Glutamatergic neuron (in vitro differentiated cells): Measurements from ENCODE around the gene LGI1. TPM values are rescaled to one million over a fixed set of nuclear protein-coding genes. Genes with fewer than 3 reads are reported as not detected.

ENCODE experiments used
- DNase-seq: peaks from one replicate; pipeline ENCODE4 v3.0.0; 2022
- H3K27ac Mint-ChIP-seq: one replicate; pipeline ENCODE4 v1.8.0; 2020; ENCODE audit warnings: mild to moderate bottlenecking, mixed read lengths, inconsistent platforms; ENCODE audit not compliant: unreplicated experiment
- H3K27me3 Mint-ChIP-seq: one replicate; pipeline ENCODE4 v1.8.0; 2020; ENCODE audit warnings: mild to moderate bottlenecking, moderate library complexity, mixed read lengths, inconsistent platforms; ENCODE audit not compliant: unreplicated experiment
- H3K36me3 Mint-ChIP-seq: one replicate; pipeline ENCODE4 v1.8.0; 2020; ENCODE audit warnings: mild to moderate bottlenecking, mixed read lengths, inconsistent platforms; ENCODE audit not compliant: unreplicated experiment
- H3K4me1 Mint-ChIP-seq: one replicate; pipeline ENCODE4 v1.8.0; 2020; ENCODE audit warnings: mild to moderate bottlenecking, low read depth, mixed read lengths, inconsistent platforms; ENCODE audit not compliant: unreplicated experiment
- H3K4me3 Mint-ChIP-seq: one replicate; pipeline ENCODE4 v1.8.0; 2020; ENCODE audit warnings: mild to moderate bottlenecking, mixed read lengths, inconsistent platforms; ENCODE audit not compliant: unreplicated experiment
- H3K9me3 Mint-ChIP-seq: one replicate; pipeline ENCODE4 v1.8.0; 2020; ENCODE audit warnings: mild to moderate bottlenecking, moderate library complexity, mixed read lengths, inconsistent platforms; ENCODE audit not compliant: unreplicated experiment
- total RNA-seq: library from RNA; stranded (reverse); fragmentation: NEBNext Ultra II Directional; extraction: Animal tissue kit (Norgen Biotek cat#: 25700); gene quantifications from one replicate; pipeline ENCODE4 v1.2.1, GENCODE V29; 2021; ENCODE audit not compliant: unreplicated experiment
- TF ChIP-seq, protein P1 (sequence below): fragments of 200-600 bp; sonication (generic); IDR thresholded peaks from one replicate; pipeline ENCODE4 v1.5.0; 2021; ENCODE audit not compliant: partially characterized antibody, unreplicated experiment

Gene LGI1
- total RNA-seq, 1 donor from 2014 or later, result 174 TPM

GRCh38 chr10:93754761-93755160, 3.0 kb upstream of the LGI1 start:
- no peak for DNase-seq
- no peak overlapping the region for H3K27ac Mint-ChIP-seq
- H3K4me3 Mint-ChIP-seq, result peak overlapping the region; percentile 13
- H3K9me3 Mint-ChIP-seq, result peaks cover 24% of the 10 kb centered on the region
- TF ChIP-seq, protein P1, sequence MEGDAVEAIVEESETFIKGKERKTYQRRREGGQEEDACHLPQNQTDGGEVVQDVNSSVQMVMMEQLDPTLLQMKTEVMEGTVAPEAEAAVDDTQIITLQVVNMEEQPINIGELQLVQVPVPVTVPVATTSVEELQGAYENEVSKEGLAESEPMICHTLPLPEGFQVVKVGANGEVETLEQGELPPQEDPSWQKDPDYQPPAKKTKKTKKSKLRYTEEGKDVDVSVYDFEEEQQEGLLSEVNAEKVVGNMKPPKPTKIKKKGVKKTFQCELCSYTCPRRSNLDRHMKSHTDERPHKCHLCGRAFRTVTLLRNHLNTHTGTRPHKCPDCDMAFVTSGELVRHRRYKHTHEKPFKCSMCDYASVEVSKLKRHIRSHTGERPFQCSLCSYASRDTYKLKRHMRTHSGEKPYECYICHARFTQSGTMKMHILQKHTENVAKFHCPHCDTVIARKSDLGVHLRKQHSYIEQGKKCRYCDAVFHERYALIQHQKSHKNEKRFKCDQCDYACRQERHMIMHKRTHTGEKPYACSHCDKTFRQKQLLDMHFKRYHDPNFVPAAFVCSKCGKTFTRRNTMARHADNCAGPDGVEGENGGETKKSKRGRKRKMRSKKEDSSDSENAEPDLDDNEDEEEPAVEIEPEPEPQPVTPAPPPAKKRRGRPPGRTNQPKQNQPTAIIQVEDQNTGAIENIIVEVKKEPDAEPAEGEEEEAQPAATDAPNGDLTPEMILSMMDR, result no peak
- H3K4me1 Mint-ChIP-seq, result peaks cover 67% of the 10 kb centered on the region
- no peaks in the 10 kb centered on the region for H3K36me3 Mint-ChIP-seq
- H3K27me3 Mint-ChIP-seq, result peaks cover 16% of the 10 kb centered on the region

GRCh38 chr10:93755443-93756116, 2.2 kb upstream of the LGI1 start:
- no peak for DNase-seq
- H3K36me3 Mint-ChIP-seq, result no peaks in the 10 kb centered on the region
- peak overlapping the region; percentile 99 for H3K27ac Mint-ChIP-seq
- H3K27me3 Mint-ChIP-seq, result peaks cover 15% of the 10 kb centered on the region
- TF ChIP-seq, protein P1, result no peak
- peak overlapping the region; percentile 97 for H3K4me3 Mint-ChIP-seq
- peaks cover 29% of the 10 kb centered on the region for H3K9me3 Mint-ChIP-seq
- H3K4me1 Mint-ChIP-seq, result peaks cover 66% of the 10 kb centered on the region

DNA sequence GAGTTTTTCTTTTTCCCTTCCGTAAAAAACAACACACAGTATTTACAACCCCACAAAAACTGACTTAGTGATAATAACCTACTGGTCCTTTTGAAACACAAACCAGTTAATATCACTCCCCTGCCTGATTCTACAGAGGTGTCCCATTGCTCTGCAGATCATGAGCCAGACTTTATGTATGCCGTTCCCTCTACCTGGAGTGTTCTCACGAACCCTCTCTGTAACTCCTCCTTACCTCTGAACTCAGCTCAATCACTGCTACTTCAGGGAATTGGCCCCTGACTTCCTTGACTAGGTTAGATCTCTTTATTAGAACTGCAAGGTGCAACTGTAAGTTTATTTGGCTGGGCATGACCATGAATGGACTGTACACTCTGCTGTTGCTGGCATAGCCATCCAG, 1.6 kb upstream of the LGI1 start:
- no peaks in the 10 kb centered on the region for H3K36me3 Mint-ChIP-seq
- peak overlapping the region; percentile 99 for H3K27ac Mint-ChIP-seq
- peaks cover 14% of the 10 kb centered on the region for H3K27me3 Mint-ChIP-seq
- H3K4me1 Mint-ChIP-seq, result peaks cover 65% of the 10 kb centered on the region
- TF ChIP-seq, protein P1, result no peak
- DNase-seq, result no peak
- peaks cover 32% of the 10 kb centered on the region for H3K9me3 Mint-ChIP-seq
- H3K4me3 Mint-ChIP-seq, result peak overlapping the region; percentile 97

DNA sequence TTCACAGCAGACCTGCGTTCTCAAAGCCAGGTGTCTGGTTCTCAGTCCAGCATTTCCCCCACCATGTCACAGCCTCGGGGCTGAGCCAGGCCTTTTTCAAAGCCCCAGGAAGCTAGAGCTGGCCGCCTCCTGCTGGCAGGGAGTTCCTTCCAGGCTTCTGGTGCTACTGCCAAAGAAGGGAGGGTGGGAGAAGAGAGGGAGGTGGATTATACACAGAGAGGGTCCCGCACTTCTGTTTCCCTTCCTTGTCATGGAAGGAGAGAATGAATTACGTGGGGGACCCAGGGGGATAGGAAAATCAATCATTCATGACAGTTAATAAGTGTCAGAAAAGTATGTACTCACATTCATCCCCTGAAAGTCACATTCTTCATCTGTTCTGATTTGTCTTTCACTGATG, 600 bp upstream of the LGI1 start:
- Mint-ChIP-seq H3K4me1 (peaks cover 65% of the 10 kb centered on the region), H3K36me3 (no peaks in the 10 kb centered on the region), H3K9me3 (peaks cover 31% of the 10 kb centered on the region), H3K4me3 (peak overlapping the region; percentile 97), H3K27me3 (peaks cover 13% of the 10 kb centered on the region), H3K27ac (peak overlapping the region; percentile 99)
- TF ChIP-seq, protein P1, result no peak
- DNase-seq, result peak; percentile 80

GRCh38 chr10:93758508-93758885, 761 bp downstream of the LGI1 start:
- Mint-ChIP-seq H3K4me3 (peak overlapping the region; percentile 97), H3K36me3 (no peaks in the 10 kb centered on the region), H3K9me3 (peaks cover 31% of the 10 kb centered on the region), H3K27ac (peak overlapping the region; percentile 99), H3K27me3 (peaks cover 13% of the 10 kb centered on the region), H3K4me1 (peaks cover 59% of the 10 kb centered on the region)
- TF ChIP-seq, protein P1, result no peak
- no peak for DNase-seq
